Keratinocyte (primary cell): ENCODE measurements around the gene NUDT1.

Source experiments
- CTCF ChIP-seq, 3 experiments: IDR thresholded peaks in 1 of 3; conservative IDR thresholded peaks in 1 of 3; optimal IDR thresholded peaks in 1 of 3; 2 replicates in 2 of 3; 3 replicates in 1 of 3; pipeline versions ENCODE3 to v1.5.1; 2011; ENCODE audit warnings: low read length in 3 of 3, mild to moderate bottlenecking in 3 of 3, moderate library complexity in 2 of 3, control low read depth in 1 of 3, inconsistent platforms in 1 of 3; ENCODE audit not compliant: insufficient read depth in 2 of 3; ENCODE audit errors: extremely low read depth in 1 of 3
- EZH2 ChIP-seq: IDR thresholded peaks from one replicate; pipeline ENCODE4 v1.6.1; 2012; ENCODE audit warnings: inconsistent platforms, mild to moderate bottlenecking, low read length, moderate library complexity

GRCh38 chr7:2253021-2253420 lies 11.0 kb downstream of the NUDT1 start:
- TF ChIP-seq CTCF (optimal IDR thresholded peaks at IDR 0.05 in 1 of 3, IDR thresholded peaks at IDR 0.05 in 1 of 3, conservative IDR thresholded peaks at IDR 0.05 in 1 of 3; ENCODE audit: extremely low read depth in 1 of 3, insufficient read depth in 2 of 3, low read length in 3 of 3) (no peak), EZH2 (no peak)
